HG03558 (cell line): ENCODE results near the gene LST1.
"Not testable (repeated sequence)": the region's sequence is repeated elsewhere in the genome, so short reads cannot be mapped to it uniquely, and the experiment has no call there.

Source experiments
- ATAC-seq: cut with Tn5 transposase; IDR thresholded peaks from one replicate; pipeline ENCODE4 v1.9.1; 2021; ENCODE audit warnings: moderate number of reproducible peaks; ENCODE audit not compliant: unreplicated experiment; ENCODE audit errors: extremely low read depth

Gene LST1

DNA sequence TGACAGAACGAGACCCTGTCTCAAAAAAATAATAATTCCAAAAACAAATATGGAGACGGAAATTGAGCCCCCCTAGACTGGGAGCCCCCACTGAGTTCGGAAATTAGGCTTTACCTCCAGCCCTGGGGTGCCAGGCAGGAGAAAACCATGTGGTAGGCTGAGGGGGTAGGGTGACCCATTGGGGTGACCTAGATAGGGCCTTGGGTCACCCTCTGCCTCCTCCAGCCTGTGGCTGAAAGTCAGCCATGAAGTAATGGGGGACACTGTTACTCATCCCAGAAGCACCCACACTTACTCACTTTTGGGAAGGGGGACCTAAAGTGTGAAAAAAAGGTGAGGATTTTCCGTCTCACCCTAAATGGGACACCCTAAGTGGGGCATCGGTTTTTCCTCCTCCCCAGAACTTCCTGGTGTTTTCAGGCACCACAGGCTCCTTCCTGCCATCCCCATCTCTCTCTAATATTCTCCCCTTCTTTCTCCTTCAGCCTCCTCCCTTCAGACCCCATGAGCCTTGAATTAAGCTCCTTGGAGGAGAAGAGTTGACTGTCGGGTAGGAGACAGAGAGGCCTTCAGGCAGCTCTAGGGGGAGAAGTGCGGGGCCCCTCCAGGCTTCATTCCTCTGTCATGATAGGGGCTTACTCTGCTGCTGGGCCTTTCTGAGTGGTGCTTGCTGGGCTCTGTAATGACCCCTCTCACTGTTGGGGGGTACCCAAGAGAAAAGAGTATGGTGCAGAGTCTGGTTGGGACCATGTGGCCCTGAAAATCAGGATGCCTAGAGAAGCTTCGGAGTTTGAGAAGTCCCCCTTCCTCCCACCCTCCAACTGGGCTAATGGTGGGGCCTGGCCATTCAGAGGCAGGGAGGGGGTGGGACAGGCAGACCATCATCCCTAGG, 6.3 kb upstream of the LST1 start:
- no peak for ATAC-seq

DNA sequence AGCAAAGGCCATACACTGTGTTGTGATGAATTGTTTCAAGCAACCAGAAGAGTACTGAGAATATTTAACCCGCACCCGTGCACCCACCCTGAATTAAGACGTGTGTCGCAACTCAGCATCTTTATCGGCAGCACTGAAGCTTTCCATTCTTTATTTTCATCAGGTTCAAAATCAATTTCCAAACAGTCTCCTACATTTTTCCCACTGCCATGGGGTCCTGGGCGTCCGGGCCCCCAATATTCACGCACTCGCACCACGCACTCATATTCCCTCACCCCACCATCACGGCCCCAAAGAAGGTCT, 5.7 kb upstream of the LST1 start:
- ATAC-seq: no peak

DNA sequence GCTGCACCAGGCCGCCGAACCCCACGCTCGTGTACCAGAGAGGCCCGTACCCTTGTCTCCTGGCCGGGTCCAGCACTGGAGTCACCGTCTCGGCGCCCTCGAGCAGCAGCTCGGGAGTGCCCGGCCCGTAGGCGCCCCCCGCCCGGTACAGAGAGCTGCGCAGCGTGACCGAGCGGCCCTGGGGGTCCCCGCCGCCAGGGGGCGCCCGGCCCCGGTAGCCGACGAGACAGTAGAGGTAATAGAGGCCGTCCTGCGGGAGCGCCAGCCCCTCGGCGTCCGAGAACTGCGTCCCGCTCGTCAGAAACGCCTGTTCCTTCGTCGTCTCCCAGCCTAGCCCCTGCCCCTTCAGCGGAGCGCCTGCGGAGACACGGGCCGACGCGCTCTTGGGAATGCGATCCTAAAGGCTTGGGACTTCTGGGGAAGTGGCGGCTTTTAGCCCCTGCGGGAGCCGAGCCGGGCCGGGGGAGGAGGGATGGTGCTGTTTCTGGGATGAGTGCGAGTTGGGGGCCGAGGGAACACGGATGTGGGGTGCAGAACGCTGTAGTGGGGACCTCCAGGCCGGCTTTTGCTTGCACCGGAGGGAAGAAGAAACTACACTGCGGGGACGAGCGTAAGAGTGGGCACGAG, 5.2 kb upstream of the LST1 start:
- ATAC-seq: no peak

DNA sequence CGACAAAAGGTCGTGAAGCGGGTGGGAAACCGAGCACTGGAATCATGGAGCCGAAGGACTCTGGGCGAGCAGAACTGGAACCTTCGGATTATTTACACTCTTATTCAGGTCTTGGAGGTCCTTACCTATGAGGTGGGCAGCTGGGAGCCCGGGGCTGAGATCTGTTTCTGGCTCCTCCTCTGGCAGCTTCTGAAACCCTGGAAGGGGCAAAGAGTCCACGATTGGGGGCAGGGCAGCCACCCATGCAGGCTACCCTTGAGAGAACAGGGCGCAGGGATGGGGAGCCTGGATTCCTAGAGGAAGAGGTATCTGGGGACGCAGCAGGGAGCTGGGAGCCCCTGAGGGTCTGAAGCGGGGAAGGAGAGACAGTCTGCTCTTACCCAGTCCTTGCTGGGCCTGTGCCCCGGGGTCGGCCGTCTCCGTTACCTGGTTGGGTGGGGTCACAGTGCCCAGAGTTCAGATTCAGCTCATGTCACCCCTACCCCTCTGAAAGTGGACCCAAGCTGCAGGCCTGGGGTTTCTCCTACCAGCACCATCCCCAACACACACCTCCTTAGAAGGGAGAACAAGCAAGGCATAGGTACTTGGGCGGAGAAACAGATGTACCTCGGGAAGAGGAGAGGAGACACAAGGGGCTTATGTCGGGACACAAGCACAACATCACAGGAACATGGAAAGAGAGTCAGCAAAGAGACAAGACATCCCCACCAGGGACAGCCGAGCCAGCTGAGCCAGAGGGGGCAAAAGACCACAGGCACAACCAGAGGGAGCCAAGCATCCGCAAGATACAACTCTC, 4.4 kb upstream of the LST1 start:
- no peak for ATAC-seq

DNA sequence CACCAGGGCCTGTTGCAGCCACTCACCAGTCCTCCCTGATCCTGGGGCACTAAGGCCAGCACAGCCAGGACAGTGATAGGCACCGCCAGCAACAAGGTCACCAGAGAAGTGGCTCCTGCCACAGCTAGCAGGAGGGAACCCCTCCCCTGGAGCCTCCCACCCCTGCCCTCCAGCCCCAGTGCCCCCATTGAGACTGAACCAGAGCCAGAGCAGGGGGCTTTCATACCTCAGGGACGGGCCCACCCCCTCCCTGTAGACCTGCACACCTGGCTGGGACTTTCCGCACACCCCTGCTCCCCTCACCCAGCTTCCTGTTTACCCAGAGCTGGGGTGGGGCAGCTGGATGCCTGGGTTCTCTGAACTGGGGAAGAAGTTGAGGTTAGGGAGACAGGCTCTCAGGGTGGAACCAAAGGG, 3.8 kb upstream of the LST1 start, which contains the start of gene LTB:
Gene LTB, minus strand, starts transcription at position 195 of the 414 bp plus-strand sequence. Its CDS starts 7 bp downstream, at position 188.
- ATAC-seq: no peak

DNA sequence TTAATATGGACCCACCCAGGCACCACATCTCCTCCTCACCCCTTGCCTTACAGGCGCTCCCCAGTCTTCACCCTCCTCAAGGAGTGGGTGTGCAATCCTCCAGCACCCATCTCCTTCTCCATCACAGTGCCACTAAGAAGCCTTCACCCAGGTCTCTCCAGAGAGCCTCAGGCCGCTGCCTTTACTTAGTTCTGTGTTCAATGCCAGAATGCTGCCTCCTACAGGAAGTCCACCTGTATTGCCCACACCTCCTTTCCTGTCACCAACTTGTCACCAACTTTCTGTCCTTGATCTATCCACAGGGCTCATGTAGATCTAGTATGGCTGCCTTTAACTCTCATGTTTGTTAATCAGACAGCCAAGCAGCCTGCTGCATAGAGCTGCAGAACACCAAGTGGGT, 586 bp upstream of the LST1 start:
- no peak for ATAC-seq

DNA sequence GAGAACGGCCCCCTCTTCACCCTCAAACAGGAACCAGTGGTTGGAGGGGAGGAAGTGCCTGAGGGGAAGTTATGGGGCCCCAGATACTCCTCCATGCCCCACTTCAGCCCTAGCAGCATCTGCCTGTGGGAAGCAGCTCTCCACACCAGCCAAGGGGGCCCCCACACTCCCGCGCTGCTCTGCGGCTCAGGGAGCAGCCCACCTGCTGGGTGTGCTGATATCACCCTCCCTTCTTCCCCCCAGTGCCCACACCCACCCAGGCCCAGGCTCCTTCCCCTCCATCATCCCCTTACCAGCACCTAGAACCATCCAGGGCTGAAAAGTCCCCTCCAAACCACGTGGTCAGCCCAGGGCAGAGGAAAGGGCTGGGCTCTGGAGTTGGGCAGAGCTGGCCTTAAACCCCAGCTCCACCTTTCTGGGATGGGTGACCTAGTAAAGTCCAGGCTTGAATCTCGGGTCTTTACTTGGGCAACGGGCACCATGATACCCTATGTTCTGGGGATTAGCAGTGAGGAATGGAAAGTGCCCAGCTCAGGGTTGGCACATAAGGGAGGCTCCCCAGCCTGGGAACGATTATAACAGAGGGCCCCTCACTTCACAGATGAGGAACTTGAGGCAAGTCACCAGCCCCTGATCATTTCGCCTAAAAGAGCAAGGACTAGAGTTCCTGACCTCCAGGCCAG, 663 bp downstream of the LST1 start:
- no peak for ATAC-seq

DNA sequence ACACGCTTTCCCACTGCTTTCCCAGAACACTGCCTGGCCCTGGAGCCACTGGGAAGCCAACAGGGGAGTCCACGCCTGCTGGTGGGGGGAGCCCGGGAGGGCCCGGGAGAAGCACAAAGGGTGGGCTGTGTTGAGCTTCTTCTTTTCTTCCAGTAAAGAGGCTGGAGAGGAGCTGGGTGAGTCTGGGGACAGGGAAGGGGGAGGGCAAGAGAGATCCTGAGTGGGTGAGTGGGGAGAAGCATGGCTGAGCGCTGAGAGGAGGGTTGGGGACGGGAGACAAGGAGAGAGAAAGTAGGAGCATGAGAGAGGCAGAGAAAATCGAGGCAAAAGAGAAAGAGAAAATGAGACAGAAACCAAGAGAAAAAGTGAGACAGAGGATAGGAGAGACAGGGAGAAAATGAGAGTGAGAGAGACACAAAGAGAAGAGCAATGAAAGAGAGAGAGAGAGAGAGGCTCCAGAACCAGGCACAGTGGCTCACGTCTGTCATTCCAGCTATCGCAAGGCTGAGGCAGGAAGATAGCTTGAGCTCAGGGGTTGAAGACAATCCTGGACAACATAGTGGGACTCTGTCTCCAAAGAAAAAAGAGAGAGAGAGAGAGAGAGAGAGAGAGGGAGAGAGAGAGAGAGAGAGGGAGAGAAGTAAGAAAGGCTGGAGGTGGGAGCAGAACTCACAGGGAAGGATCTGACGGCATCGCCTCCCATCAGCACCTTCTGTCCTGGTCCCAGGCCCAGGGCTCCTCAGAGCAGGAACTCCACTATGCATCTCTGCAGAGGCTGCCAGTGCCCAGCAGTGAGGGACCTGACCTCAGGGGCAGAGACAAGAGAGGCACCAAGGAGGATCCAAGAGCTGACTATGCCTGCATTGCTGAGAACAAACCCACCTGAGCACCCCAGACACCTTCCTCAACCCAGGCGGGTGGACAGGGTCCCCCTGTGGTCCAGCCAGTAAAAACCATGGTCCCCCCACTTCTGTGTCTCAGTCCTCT, 2.0 kb downstream of the LST1 start:
- no peak for ATAC-seq

DNA sequence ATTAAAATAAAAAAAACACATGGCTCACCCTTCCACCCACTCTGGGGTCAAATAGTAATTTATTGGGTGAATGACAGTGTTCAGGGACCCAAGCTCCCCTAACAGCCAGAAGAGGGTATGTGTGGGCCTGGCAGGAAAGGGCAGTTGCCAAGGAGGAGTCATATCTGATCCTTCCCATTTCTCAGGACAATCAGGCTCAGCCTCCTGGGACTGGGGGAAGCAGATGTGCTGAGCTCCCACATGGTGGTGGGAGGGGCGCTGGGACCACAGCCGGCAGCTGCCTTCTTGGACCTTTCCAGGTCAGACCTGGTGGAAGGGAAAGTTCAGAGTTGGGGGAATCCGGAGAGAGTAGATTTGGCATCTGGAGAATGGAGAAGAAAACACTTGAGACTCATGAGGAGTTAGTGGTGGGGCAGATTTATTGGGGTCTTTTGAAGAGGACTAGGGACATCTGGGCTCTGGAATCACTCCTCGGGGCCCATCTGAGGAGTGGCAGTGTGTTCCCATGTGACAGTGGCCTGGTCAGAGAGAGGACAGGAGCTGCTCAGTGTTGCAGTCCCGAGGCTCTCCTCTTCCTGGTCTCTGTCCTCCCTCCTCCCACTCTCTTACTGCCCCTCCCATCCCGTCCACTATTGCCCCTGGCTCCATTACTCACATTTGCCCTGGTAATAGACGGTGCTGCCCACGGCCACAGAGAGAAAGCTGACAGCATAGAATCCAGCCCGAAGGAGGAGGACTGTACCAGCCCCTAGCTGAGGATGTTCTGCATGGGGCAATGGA, 3.0 kb downstream of the LST1 start:
- ATAC-seq: no peak

DNA sequence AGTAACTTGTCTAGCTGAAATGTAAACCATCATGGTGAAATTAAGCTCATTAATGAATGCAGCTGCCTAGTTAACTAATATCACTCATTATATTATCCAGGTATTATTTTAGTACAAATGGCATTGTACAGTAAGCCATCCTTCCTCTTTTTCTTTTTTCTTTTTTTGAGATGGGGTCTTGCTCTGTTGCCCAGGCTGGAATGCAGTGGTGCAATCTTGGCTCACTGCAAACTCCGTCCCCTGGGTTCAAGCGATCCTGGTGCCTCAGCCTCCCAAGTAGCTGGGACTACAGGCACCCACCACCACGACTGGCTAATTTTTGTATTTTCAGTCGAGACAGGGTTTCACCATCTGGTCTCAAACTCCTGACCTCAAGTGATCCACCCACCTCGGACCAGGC, 4.6 kb downstream of the LST1 start:
- not testable (repeated sequence) for ATAC-seq

DNA sequence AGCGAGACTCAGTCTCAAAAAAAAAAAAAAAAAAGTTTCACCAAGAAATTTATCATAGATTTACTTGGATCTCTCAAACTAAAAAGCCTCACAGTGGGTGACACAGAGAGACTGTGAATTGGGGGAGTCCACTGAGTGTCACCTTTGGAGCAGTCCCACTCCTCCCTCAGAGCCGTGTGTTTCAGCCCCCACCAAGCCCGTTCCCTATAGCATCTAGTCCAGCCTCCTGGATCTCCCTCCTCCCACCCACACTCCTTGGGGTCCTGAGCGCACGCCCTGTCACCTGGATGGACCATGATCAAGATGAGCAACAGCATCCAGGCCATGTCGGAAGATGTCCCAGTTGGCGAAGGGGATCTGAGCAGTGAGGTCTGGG, 6.3 kb downstream of the LST1 start:
- ATAC-seq: no peak

DNA sequence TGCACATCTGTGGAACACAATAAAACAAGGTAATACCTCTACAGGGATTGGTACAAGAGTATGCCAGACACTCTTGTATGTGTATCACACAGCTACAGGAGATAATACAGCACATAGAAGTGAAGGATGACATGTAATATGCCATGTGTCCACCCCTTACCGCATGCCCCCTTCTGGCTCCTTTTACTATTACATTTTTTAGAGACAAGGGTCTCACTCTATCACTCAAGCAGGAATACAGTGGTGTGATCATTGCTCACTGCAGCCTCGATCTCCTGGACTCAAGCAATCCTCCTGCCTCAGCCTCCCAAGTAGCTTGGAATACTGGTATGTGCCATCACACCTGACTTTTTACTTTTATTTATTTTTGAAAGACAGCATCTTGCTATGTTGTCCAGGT, 10.9 kb downstream of the LST1 start:
- no peak for ATAC-seq

DNA sequence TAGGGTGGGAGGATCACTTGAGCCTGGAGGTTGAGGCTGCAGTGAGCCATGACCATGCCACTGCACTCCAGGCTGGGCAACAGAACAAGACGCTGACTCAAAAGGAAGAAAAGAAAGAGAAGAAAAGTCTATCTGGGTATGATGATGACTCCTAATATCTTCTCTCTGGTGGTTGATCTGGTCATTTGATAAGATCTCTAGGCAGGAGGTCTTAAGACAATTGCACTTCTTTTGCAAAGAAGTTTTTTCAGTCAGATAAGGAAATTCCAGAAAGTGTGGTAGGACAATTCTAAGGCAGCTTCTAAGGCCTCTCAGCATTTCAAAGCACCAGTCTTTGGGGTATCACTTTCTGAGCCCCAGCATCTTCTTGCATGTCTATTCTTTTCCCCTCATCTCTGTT, 21.2 kb downstream of the LST1 start:
- ATAC-seq: no peak

DNA sequence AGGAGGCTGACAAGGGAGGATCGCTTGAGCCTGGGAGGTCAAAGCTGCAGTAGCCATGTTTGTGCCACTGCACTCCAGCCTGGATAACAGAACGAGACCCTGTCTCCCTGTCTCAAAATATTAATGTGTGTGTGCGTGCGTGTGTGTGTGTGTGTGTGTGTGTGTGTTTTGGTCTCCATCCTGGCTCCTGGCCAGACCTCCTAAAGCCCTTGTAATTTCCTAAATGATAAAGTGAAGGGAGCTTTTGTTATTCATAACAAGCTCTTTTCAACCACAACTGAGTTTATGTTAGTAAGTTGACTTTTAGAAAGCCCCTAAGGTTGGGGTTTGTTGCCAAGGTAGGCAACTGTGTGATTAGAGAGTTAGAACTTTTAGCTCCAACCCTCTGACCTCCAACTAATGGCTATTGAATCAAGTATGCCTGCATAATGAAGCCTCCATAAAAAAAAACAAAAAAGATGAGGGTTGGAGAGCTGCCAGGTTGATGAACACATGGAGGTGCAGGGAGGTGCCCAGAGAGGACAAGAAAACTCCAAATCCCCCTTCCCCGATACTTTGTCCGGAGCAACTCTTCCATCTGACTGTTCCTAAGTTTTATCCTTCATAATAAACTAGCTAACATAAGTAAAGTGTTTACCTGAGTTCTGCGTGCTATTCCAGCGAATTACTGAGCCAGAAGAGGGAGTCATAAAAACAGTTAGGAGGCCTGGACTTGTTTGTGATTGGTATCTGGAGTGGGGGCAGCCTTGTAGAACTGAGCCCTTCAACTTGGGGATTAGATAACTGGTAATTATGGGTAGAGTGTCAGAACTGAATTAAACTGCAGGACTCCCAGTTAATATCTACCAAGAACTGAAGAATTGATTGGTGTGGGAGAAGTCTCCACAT, 23.7 kb downstream of the LST1 start:
- no peak for ATAC-seq

DNA sequence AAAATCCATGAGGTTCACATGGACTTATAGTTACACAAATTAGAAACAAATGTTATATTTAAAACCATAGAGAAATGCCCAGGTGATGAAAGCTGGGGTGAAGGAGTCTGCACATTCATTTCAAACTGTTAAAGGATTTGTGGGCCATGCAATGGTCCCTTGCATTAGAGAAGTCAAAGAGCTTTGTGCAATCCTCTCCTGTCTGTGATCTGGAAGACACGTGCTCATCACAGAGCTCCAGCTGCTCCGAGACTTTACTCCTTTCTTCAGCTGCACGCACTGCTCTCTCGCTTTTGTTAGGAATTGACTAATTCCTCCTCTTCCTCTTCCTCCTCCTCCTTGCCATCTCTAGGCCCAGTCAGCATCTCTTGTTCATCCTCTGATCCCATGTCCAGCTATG, 24.9 kb downstream of the LST1 start:
- no peak for ATAC-seq

DNA sequence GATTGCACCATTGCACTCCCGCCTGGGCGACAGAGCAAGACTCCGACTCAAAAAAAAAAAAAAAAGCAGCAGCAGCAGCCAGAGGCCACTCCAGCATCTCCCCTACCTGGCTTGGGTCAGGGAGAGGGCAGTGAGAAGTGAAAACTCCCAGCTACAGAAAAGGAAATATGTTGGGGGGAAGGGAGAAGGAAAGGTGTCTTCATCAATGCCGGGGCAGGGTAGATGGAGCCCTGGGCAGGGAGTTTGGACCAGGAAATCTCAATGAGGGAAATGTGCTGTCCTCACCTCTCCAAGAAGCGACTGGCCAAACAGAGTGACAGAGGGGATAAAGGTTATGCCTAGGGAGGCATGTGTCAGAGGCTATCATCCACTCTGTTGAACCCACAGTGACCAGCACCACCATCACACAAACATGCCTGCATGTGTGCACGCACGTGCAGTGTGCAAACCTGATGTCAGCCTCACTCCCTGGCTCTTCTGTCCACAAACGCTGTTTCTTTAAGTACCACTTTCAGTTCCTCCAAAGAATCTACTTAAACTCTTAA, 28.1 kb downstream of the LST1 start:
- ATAC-seq: no peak
